Ishikawa (cell line): ENCODE data around the gene SLC25A33.

ENCODE experiments used
- CEBPB ChIP-seq: IDR thresholded peaks from 2 replicates; pipeline ENCODE4 v1.6.1; 2012
- CREB1 ChIP-seq: IDR thresholded peaks from 2 replicates; pipeline ENCODE4 v1.6.1; 2012; ENCODE audit warnings: low read depth
- EGR1 ChIP-seq: IDR thresholded peaks from 2 replicates; pipeline ENCODE4 v1.6.1; 2012
- EP300 ChIP-seq: IDR thresholded peaks from 2 replicates; pipeline ENCODE4 v1.6.1; 2012; ENCODE audit warnings: borderline replicate concordance
- FOXM1 ChIP-seq: IDR thresholded peaks from 2 replicates; pipeline ENCODE4 v1.6.1; 2012; ENCODE audit warnings: low read depth, borderline replicate concordance
- MAX ChIP-seq: IDR thresholded peaks from 2 replicates; pipeline ENCODE4 v1.6.1; 2012
- NFIC ChIP-seq: IDR thresholded peaks from 2 replicates; pipeline ENCODE4 v1.6.1; 2012
- RAD21 ChIP-seq: IDR thresholded peaks from 2 replicates; pipeline ENCODE4 v1.6.1; 2012; ENCODE audit warnings: low read depth
- REST ChIP-seq: IDR thresholded peaks from 2 replicates; pipeline ENCODE4 v1.6.1; 2012; ENCODE audit warnings: low read depth, mild to moderate bottlenecking
- TAF1 ChIP-seq: IDR thresholded peaks from 2 replicates; pipeline ENCODE4 v1.6.1; 2012; ENCODE audit warnings: low read depth, mild to moderate bottlenecking
- TCF12 ChIP-seq: IDR thresholded peaks from 2 replicates; pipeline ENCODE4 v1.6.1; 2012; ENCODE audit warnings: low read depth
- TEAD4 ChIP-seq: IDR thresholded peaks from 2 replicates; pipeline ENCODE4 v1.6.1; 2012
- USF1 ChIP-seq: IDR thresholded peaks from 2 replicates; pipeline ENCODE4 v1.6.1; 2012
- YY1 ChIP-seq: IDR thresholded peaks from 2 replicates; pipeline ENCODE4 v1.6.1; 2012; ENCODE audit warnings: low read depth
- ZBTB7A ChIP-seq: IDR thresholded peaks from 2 replicates; pipeline ENCODE4 v1.6.1; 2012; ENCODE audit warnings: low read depth

Gene SLC25A33

GRCh38 chr1:9609998-9610397 is 70.7 kb downstream of the SLC25A33 start:
- no peak for TF ChIP-seq YY1
- TF ChIP-seq RAD21 = no peak
- no peak for TF ChIP-seq NFIC
- no peak for TF ChIP-seq USF1
- no peak for TF ChIP-seq CEBPB
- TF ChIP-seq TEAD4 = no peak
- no peak for TF ChIP-seq MAX
- TF ChIP-seq EGR1 = no peak
- no peak for TF ChIP-seq EP300
- TF ChIP-seq ZBTB7A = no peak
- no peak for TF ChIP-seq CREB1
- TF ChIP-seq FOXM1 = no peak
- TF ChIP-seq REST = no peak
- TF ChIP-seq TAF1 = no peak
- TF ChIP-seq TCF12 = no peak

- TF ChIP-seq REST (no peak), YY1 (no peak), MAX (no peak), EGR1 (no peak), EP300 (no peak), CREB1 (no peak), TAF1 (no peak), FOXM1 (no peak), USF1 (no peak), ZBTB7A (no peak), TCF12 (no peak), TEAD4 (no peak), RAD21 (no peak), CEBPB (no peak), NFIC (no peak)
Measured at GRCh38 chr1:9610548-9610947, 71.3 kb downstream of the SLC25A33 start.

GRCh38 chr1:9611716-9612115 is 72.5 kb downstream of the SLC25A33 start:
- TF ChIP-seq TCF12 (no peak), EP300 (no peak), TEAD4 (no peak), TAF1 (no peak), RAD21 (no peak), FOXM1 (no peak), CREB1 (no peak), USF1 (no peak), CEBPB (no peak), MAX (no peak), YY1 (no peak), REST (no peak)

GRCh38 chr1:9612162-9612845 is 73.0 kb downstream of the SLC25A33 start:
- TF ChIP-seq USF1 = no peak
- no peak for TF ChIP-seq ZBTB7A
- no peak for TF ChIP-seq RAD21
- no peak for TF ChIP-seq CEBPB
- TF ChIP-seq EP300 = no peak
- TF ChIP-seq NFIC = no peak
- TF ChIP-seq TEAD4 = no peak
- TF ChIP-seq MAX = no peak
- TF ChIP-seq TAF1 = no peak
- no peak for TF ChIP-seq FOXM1
- no peak for TF ChIP-seq CREB1
- TF ChIP-seq YY1 = no peak
- no peak for TF ChIP-seq EGR1
- no peak for TF ChIP-seq TCF12
- no peak for TF ChIP-seq REST
